Activated CD4-positive, alpha-beta T cell treated with anti-CD3 and anti-CD28 coated beads, Interleukin-2, amount 50 U/mL, for 48 hours (primary cell): ENCODE results near the gene CLSTN2.

Source experiments
- DNase-seq, 2 experiments: peaks; one replicate each; pipeline ENCODE4 v3.0.0-alpha.2; 2020

CLSTN2 gene

GRCh38 chr3:140159646-140160045 lies 224.7 kb downstream of the CLSTN2 start:
- DNase-seq, result no peak

GRCh38 chr3:140160553-140160952 lies 225.6 kb downstream of the CLSTN2 start:
- no peak for DNase-seq

GRCh38 chr3:140162551-140162950 lies 227.6 kb downstream of the CLSTN2 start:
- no peak for DNase-seq

- no peak for DNase-seq
Observed at GRCh38 chr3:140163159-140163763, 228.3 kb downstream of the CLSTN2 start.

GRCh38 chr3:140164156-140164555 lies 229.2 kb downstream of the CLSTN2 start:
- no peak for DNase-seq

GRCh38 chr3:140164922-140165590 lies 230.1 kb downstream of the CLSTN2 start:
- DNase-seq, result no peak

GRCh38 chr3:140165781-140166180 lies 230.8 kb downstream of the CLSTN2 start:
- DNase-seq, result no peak

GRCh38 chr3:140166861-140167599 lies 232.0 kb downstream of the CLSTN2 start:
- DNase-seq, result no peak

GRCh38 chr3:140167600-140168281 lies 232.8 kb downstream of the CLSTN2 start:
- DNase-seq, result no peak

GRCh38 chr3:140170612-140171011 lies 235.6 kb downstream of the CLSTN2 start:
- no peak for DNase-seq

- DNase-seq, result no peak
Observed at GRCh38 chr3:140176526-140176925, 241.5 kb downstream of the CLSTN2 start.

- no peak for DNase-seq
Observed at GRCh38 chr3:140177943-140178342, 243.0 kb downstream of the CLSTN2 start.

- DNase-seq, result no peak
Observed at GRCh38 chr3:140178482-140178881, 243.5 kb downstream of the CLSTN2 start.

GRCh38 chr3:140180603-140181002 lies 245.6 kb downstream of the CLSTN2 start:
- DNase-seq, result no peak

GRCh38 chr3:140185375-140185774 lies 250.4 kb downstream of the CLSTN2 start:
- DNase-seq, result no peak

- DNase-seq, result no peak
Observed at GRCh38 chr3:140186421-140186920, 251.5 kb downstream of the CLSTN2 start.

- no peak for DNase-seq
Observed at GRCh38 chr3:140187028-140187427, 252.0 kb downstream of the CLSTN2 start.

- DNase-seq, result no peak
Observed at GRCh38 chr3:140187656-140188221, 252.8 kb downstream of the CLSTN2 start.

GRCh38 chr3:140188285-140188684 lies 253.3 kb downstream of the CLSTN2 start:
- DNase-seq, result no peak

GRCh38 chr3:140189267-140189666 lies 254.3 kb downstream of the CLSTN2 start:
- no peak for DNase-seq

- no peak for DNase-seq
Observed at GRCh38 chr3:140189976-140190375, 255.0 kb downstream of the CLSTN2 start.

GRCh38 chr3:140196970-140197369 lies 262.0 kb downstream of the CLSTN2 start:
- DNase-seq, result no peak

GRCh38 chr3:140198242-140198641 lies 263.3 kb downstream of the CLSTN2 start:
- no peak for DNase-seq
